ENCODE data around the gene GJB3. TPM values are rescaled to one million over a fixed set of nuclear protein-coding genes. Genes with fewer than 3 reads are reported as not detected.
A peak's percentile ranks its signal among the peaks of the same experiment; 100 is the strongest.

Gene GJB3
- total and polyA plus RNA-seq, 2 donors: 2.1 to 2.2 TPM

GRCh38 chr1:34749992-34750391, 31.0 kb upstream of the GJB3 start:
- H3K4me1 ChIP-seq (ENCODE audit: insufficient read depth): no peaks in the 10 kb centered on the region
- no peak overlapping the region for H3K4me3 ChIP-seq (ENCODE audit: low read depth, low read length)
- no peak overlapping the region for H3K27ac ChIP-seq (ENCODE audit: low read depth)
- H3K36me3 ChIP-seq (ENCODE audit: insufficient read depth): no peaks in the 10 kb centered on the region
- WGBS: 43% methylated on average over 8 of the region's 8 CpGs
- DNase-seq (ENCODE audit: extremely low spot score): no peak

DNA sequence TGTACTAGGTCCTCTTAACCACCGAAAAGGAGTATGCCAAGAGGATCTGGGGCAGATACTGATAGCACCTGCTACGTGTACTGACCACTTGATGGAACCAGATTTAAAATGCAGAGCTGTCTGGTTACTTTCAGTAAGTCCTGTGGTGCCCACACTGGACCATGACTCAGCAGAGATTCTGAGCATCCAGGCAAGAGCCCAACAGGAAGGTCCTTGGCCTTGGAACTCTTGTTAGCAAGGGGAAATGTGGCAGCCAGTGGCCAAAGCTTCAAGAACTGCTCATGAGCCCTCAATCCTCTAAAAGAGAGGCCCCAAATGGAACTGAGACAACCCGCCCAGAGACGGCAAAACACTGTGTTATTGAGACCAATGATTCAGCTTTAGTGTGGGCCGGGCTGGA, 30.4 kb upstream of the GJB3 start:
- Histone ChIP-seq H3K4me3 (ENCODE audit: low read depth, low read length) (no peak overlapping the region), H3K27ac (ENCODE audit: low read depth) (no peak overlapping the region), H3K36me3 (ENCODE audit: insufficient read depth) (no peaks in the 10 kb centered on the region), H3K4me1 (ENCODE audit: insufficient read depth) (no peaks in the 10 kb centered on the region)
- WGBS: 87% methylated on average over 5 of the region's 5 CpGs
- DNase-seq (ENCODE audit: extremely low spot score): no peak

DNA sequence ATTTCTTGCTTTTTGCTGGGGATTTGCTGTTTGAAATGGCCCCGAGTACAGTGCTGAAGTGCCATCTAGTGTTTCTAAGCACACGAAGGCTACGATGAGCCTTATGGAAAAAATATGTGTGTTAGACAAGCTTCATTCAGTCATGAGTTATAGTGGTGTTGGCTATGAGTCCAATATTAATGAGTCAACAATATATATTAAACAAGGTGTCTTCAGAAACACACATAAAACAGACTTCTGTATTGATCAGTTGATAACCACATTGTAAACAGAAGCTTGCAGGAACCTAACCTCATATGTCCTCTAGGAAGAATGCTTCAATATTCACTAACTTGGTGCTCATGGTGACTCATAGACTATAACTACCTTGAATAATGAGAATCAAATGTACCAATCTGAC, 27.9 kb upstream of the GJB3 start:
- Histone ChIP-seq H3K36me3 (ENCODE audit: insufficient read depth) (no peaks in the 10 kb centered on the region), H3K27ac (ENCODE audit: low read depth) (no peak overlapping the region), H3K4me3 (ENCODE audit: low read depth, low read length) (no peak overlapping the region), H3K4me1 (ENCODE audit: insufficient read depth) (no peaks in the 10 kb centered on the region)
- no peak for DNase-seq (ENCODE audit: extremely low spot score)
- 66% methylated on average over 3 of the region's 3 CpGs for WGBS

GRCh38 chr1:34754964-34755637, 25.9 kb upstream of the GJB3 start, which contains the start of gene GJB5:
TSS of gene GJB5 (plus strand) at chr1:34755047. CDS start at chr1:34757331, 2,284 bp downstream.
- Histone ChIP-seq H3K36me3 (ENCODE audit: insufficient read depth) (no peaks in the 10 kb centered on the region), H3K27ac (ENCODE audit: low read depth) (peak within 1 kb of the TSS; percentile 76), H3K4me1 (ENCODE audit: insufficient read depth) (no peaks in the 10 kb centered on the region), H3K4me3 (ENCODE audit: low read depth, low read length) (no peak within 1 kb of the TSS)
- DNase-seq (ENCODE audit: extremely low spot score): no peak
- WGBS: 52% methylated on average over 13 of the region's 13 CpGs

DNA sequence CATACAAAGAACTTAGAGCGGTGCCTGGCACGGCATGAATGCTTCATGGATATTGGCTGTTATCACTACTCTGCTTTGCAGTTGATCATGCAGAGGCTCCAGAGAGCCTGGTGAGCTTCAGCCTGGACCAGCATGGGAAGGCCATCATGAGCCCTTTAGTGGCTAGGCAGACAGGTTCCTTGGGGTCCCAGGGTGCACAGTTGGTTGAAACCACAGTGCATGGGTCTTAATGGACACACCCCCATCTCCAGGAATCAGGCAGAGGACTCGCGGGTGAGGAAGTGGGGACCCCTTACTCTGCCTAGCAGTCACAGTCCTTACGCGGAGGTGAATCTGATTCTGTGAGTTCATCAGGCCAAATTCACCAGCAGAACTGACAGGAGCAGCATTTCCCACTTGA, 25.1 kb upstream of the GJB3 start:
- WGBS: 88% methylated on average over 6 of the region's 6 CpGs
- no peak for DNase-seq (ENCODE audit: extremely low spot score)
- no peaks in the 10 kb centered on the region for H3K36me3 ChIP-seq (ENCODE audit: insufficient read depth)
- H3K4me3 ChIP-seq (ENCODE audit: low read depth, low read length): no peak overlapping the region
- no peak overlapping the region for H3K27ac ChIP-seq (ENCODE audit: low read depth)
- no peaks in the 10 kb centered on the region for H3K4me1 ChIP-seq (ENCODE audit: insufficient read depth)

GRCh38 chr1:34757386-34757785, 23.6 kb upstream of the GJB3 start:
- DNase-seq (ENCODE audit: extremely low spot score): no peak
- Histone ChIP-seq H3K27ac (ENCODE audit: low read depth) (no peak overlapping the region), H3K4me1 (ENCODE audit: insufficient read depth) (no peaks in the 10 kb centered on the region), H3K4me3 (ENCODE audit: low read depth, low read length) (no peak overlapping the region), H3K36me3 (ENCODE audit: insufficient read depth) (no peaks in the 10 kb centered on the region)
- 91% methylated on average over 21 of the region's 21 CpGs for WGBS

- 62% methylated on average over 4 of the region's 4 CpGs for WGBS
- H3K4me3 ChIP-seq (ENCODE audit: low read depth, low read length): no peak overlapping the region
- no peak overlapping the region for H3K27ac ChIP-seq (ENCODE audit: low read depth)
- H3K36me3 ChIP-seq (ENCODE audit: insufficient read depth): no peaks in the 10 kb centered on the region
- no peak for DNase-seq (ENCODE audit: extremely low spot score)
- H3K4me1 ChIP-seq (ENCODE audit: insufficient read depth): no peaks in the 10 kb centered on the region
Measured at GRCh38 chr1:34758751-34759150, 22.3 kb upstream of the GJB3 start.

DNA sequence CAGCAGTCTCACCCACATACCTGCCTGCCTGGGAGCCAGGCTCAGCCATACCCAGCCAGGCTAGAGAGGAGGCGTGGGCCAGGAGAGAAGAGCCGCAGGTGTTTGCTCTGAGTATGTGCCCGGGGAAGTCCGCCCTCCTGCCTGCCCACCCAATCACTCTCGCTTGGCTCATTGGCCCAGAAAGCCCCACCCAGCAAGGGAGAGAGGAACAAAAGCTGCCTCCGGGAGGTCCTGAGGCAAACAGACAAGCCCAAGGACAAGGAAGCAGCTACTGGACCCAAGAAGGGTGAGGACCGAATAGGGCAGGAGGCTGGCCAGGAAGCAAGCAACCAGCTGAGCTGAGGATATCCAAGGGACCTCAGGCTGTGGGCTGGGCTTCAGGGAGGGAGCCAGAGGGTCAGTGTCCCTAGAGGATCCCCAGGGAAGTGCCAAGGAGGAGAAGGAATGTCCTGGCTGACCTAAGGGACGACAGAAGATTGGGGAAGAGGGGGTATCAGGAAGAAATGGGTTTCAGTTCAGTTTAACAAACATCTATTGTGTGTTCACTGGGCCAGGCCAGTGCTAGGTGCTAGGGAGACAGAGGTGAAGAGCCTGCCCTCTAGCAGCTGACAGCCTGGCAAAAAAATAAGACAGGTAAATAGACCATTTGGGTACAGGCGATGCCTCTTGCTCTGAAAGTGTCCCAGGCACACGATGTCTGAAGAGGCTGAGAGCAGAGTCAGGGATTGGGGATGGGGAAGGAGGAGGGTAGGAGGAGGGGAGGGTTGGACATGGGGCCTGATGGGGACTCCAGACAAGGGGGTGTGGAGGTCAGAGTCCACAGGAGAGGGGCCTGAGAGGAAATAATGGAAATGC, 21.3 kb upstream of the GJB3 start, which contains the start of gene GJB4:
TSS of gene GJB4 (plus strand) at position 238 of the 855 bp plus-strand sequence. CDS start 1,515 bp downstream, outside the sequence.
- Histone ChIP-seq H3K27ac (ENCODE audit: low read depth) (no peak within 1 kb of the TSS), H3K4me1 (ENCODE audit: insufficient read depth) (no peaks in the 10 kb centered on the region), H3K4me3 (ENCODE audit: low read depth, low read length) (no peak within 1 kb of the TSS), H3K36me3 (ENCODE audit: insufficient read depth) (no peaks in the 10 kb centered on the region)
- 53% methylated on average over 10 of the region's 10 CpGs for WGBS
- DNase-seq (ENCODE audit: extremely low spot score): no peak

GRCh38 chr1:34761176-34761761, 19.7 kb upstream of the GJB3 start:
- DNase-seq (ENCODE audit: extremely low spot score): no peak
- WGBS: 93% methylated on average over 33 of the region's 33 CpGs
- no peaks in the 10 kb centered on the region for H3K36me3 ChIP-seq (ENCODE audit: insufficient read depth)
- H3K27ac ChIP-seq (ENCODE audit: low read depth): no peak overlapping the region
- H3K4me1 ChIP-seq (ENCODE audit: insufficient read depth): no peaks in the 10 kb centered on the region
- H3K4me3 ChIP-seq (ENCODE audit: low read depth, low read length): no peak overlapping the region

- Histone ChIP-seq H3K4me3 (ENCODE audit: low read depth, low read length) (no peak overlapping the region), H3K4me1 (ENCODE audit: insufficient read depth) (no peaks in the 10 kb centered on the region), H3K36me3 (ENCODE audit: insufficient read depth) (no peaks in the 10 kb centered on the region), H3K27ac (ENCODE audit: low read depth) (no peak overlapping the region)
- no peak for DNase-seq (ENCODE audit: extremely low spot score)
- 87% methylated on average over 13 of the region's 13 CpGs for WGBS
Measured at GRCh38 chr1:34761776-34762307, 19.2 kb upstream of the GJB3 start.

GRCh38 chr1:34762474-34763141, 18.4 kb upstream of the GJB3 start:
- no peaks in the 10 kb centered on the region for H3K36me3 ChIP-seq (ENCODE audit: insufficient read depth)
- H3K27ac ChIP-seq (ENCODE audit: low read depth): no peak overlapping the region
- 66% methylated on average over 7 of the region's 7 CpGs for WGBS
- no peaks in the 10 kb centered on the region for H3K4me1 ChIP-seq (ENCODE audit: insufficient read depth)
- H3K4me3 ChIP-seq (ENCODE audit: low read depth, low read length): no peak overlapping the region
- no peak for DNase-seq (ENCODE audit: extremely low spot score)

- no peak overlapping the region for H3K27ac ChIP-seq (ENCODE audit: low read depth)
- 44% methylated on average over 8 of the region's 8 CpGs for WGBS
- H3K4me3 ChIP-seq (ENCODE audit: low read depth, low read length): no peak overlapping the region
- DNase-seq (ENCODE audit: extremely low spot score): no peak
- H3K4me1 ChIP-seq (ENCODE audit: insufficient read depth): no peaks in the 10 kb centered on the region
- H3K36me3 ChIP-seq (ENCODE audit: insufficient read depth): no peaks in the 10 kb centered on the region
Measured at GRCh38 chr1:34763142-34763781, 17.8 kb upstream of the GJB3 start.

GRCh38 chr1:34768856-34769255, 12.2 kb upstream of the GJB3 start:
- Histone ChIP-seq H3K27ac (ENCODE audit: low read depth) (no peak overlapping the region), H3K36me3 (ENCODE audit: insufficient read depth) (no peaks in the 10 kb centered on the region), H3K4me3 (ENCODE audit: low read depth, low read length) (no peak overlapping the region), H3K4me1 (ENCODE audit: insufficient read depth) (no peaks in the 10 kb centered on the region)
- DNase-seq (ENCODE audit: extremely low spot score): no peak
- 78% methylated on average over 3 of the region's 3 CpGs for WGBS
